ENCODE measurements around the gene PROP1.
A peak's percentile ranks its signal among the peaks of the same experiment; 100 is the strongest.
"Not testable (repeated sequence)": the region's sequence is repeated elsewhere in the genome, so short reads cannot be mapped to it uniquely, and the experiment has no call there.

Gene PROP1

GRCh38 chr5:177981296-177982071 is 14.6 kb downstream of the PROP1 start:
- no peak overlapping the region for H3K4me3 ChIP-seq (ENCODE audit: low read depth, low read length)
- H3K14ac ChIP-seq (ENCODE audit: low read length): no peak overlapping the region
- H2BK120ac ChIP-seq (ENCODE audit: insufficient read depth, low read length, poor library complexity): no peak overlapping the region

GRCh38 chr5:177980743-177981151 is 15.3 kb downstream of the PROP1 start:
- Histone ChIP-seq H2AFZ (ENCODE audit: insufficient read depth, low read length, poor library complexity) (no peak overlapping the region), H3K79me2 (ENCODE audit: control insufficient read depth, insufficient read depth, low read length, poor library complexity) (no peaks in the 10 kb centered on the region), H4K8ac (ENCODE audit: low read depth, low read length) (no peak overlapping the region), H3K4me3 (ENCODE audit: low read depth, low read length) (no peak overlapping the region), H2BK120ac (ENCODE audit: insufficient read depth, low read length, poor library complexity) (no peak overlapping the region), H3K4ac (ENCODE audit: low read depth, low read length) (no peak overlapping the region), H3K4me2 (ENCODE audit: low read length) (no peak overlapping the region), H4K12ac (ENCODE audit: low read depth, low read length) (no peak overlapping the region), H3K27me3 (ENCODE audit: insufficient read depth, low read length) (no peaks in the 10 kb centered on the region), H3K36me3 (ENCODE audit: control insufficient read depth in 1 of 2, insufficient read depth in 2 of 2, low read length in 2 of 2) (no peaks in the 10 kb centered on the region), H4K91ac (ENCODE audit: low read depth, low read length) (no peak overlapping the region), H2BK5ac (ENCODE audit: low read depth, low read length, poor library complexity) (no peak overlapping the region), H3K23ac (ENCODE audit: low read length) (no peak overlapping the region), H3K9me3 (ENCODE audit: insufficient read depth, low read depth, low read length) (peaks cover 8% of the 10 kb centered on the region), H2BK12ac (ENCODE audit: low read length) (no peak overlapping the region), H3K79me1 (ENCODE audit: low read length) (no peaks in the 10 kb centered on the region), H3K14ac (ENCODE audit: low read length) (no peak overlapping the region), H2AK5ac (ENCODE audit: low read length) (no peak overlapping the region), H3K18ac (ENCODE audit: low read length) (no peak overlapping the region), H3K4me1 (ENCODE audit: control insufficient read depth in 1 of 2, insufficient read depth in 2 of 2, low read length in 2 of 2) (no peaks in the 10 kb centered on the region), H3K9ac (ENCODE audit: low read length) (no peak overlapping the region), H3K27ac (ENCODE audit: low read depth, low read length) (no peak overlapping the region)
- no peak for DNase-seq
- WGBS (ENCODE audit: extremely low coverage, insufficient coverage, insufficient read length): no CpG with 5 or more reads among the region's 10 CpGs

More at GRCh38 chr5:177981296-177982071, 14.6 kb downstream of the PROP1 start:
- no CpG with 5 or more reads among the region's 26 CpGs for WGBS (ENCODE audit: extremely low coverage, insufficient coverage, insufficient read length)
- H2BK12ac ChIP-seq (ENCODE audit: low read length): no peak overlapping the region
- no peak overlapping the region for H3K23ac ChIP-seq (ENCODE audit: low read length)
- H3K4me1 ChIP-seq (ENCODE audit: control insufficient read depth in 1 of 2, insufficient read depth in 2 of 2, low read length in 2 of 2): no peaks in the 10 kb centered on the region
- no peak overlapping the region for H2AFZ ChIP-seq (ENCODE audit: insufficient read depth, low read length, poor library complexity)
- no peak overlapping the region for H2AK5ac ChIP-seq (ENCODE audit: low read length)
- no peak overlapping the region for H2BK5ac ChIP-seq (ENCODE audit: low read depth, low read length, poor library complexity)
- H3K79me1 ChIP-seq (ENCODE audit: low read length): no peaks in the 10 kb centered on the region
- H4K91ac ChIP-seq (ENCODE audit: low read depth, low read length): no peak overlapping the region
- H3K27me3 ChIP-seq (ENCODE audit: insufficient read depth, low read length): no peaks in the 10 kb centered on the region
- no peak for DNase-seq
- H3K4me2 ChIP-seq (ENCODE audit: low read length): no peak overlapping the region
- no peaks in the 10 kb centered on the region for H3K79me2 ChIP-seq (ENCODE audit: control insufficient read depth, insufficient read depth, low read length, poor library complexity)
- H4K8ac ChIP-seq (ENCODE audit: low read depth, low read length): no peak overlapping the region
- no peak overlapping the region for H3K18ac ChIP-seq (ENCODE audit: low read length)
- H3K36me3 ChIP-seq (ENCODE audit: control insufficient read depth in 1 of 2, insufficient read depth in 2 of 2, low read length in 2 of 2): no peaks in the 10 kb centered on the region
- no peak overlapping the region for H3K27ac ChIP-seq (ENCODE audit: low read depth, low read length)
- H4K12ac ChIP-seq (ENCODE audit: low read depth, low read length): no peak overlapping the region
- peaks cover 8% of the 10 kb centered on the region for H3K9me3 ChIP-seq (ENCODE audit: insufficient read depth, low read depth, low read length)
- no peak overlapping the region for H3K9ac ChIP-seq (ENCODE audit: low read length)
- H3K4ac ChIP-seq (ENCODE audit: low read depth, low read length): no peak overlapping the region

GRCh38 chr5:177977600-177977999 is 18.4 kb downstream of the PROP1 start:
- not testable (repeated sequence) for H2BK5ac ChIP-seq (ENCODE audit: low read depth, low read length, poor library complexity); H3K4me2 ChIP-seq (ENCODE audit: low read length); H2BK120ac ChIP-seq (ENCODE audit: insufficient read depth, low read length, poor library complexity); H3K27me3 ChIP-seq (ENCODE audit: insufficient read depth, low read length); H4K8ac ChIP-seq (ENCODE audit: low read depth, low read length); H3K4me3 ChIP-seq (ENCODE audit: low read depth, low read length); H3K23ac ChIP-seq (ENCODE audit: low read length); H3K79me2 ChIP-seq (ENCODE audit: control insufficient read depth, insufficient read depth, low read length, poor library complexity); H4K91ac ChIP-seq (ENCODE audit: low read depth, low read length); H3K14ac ChIP-seq (ENCODE audit: low read length); H3K36me3 ChIP-seq (ENCODE audit: control insufficient read depth in 1 of 2, insufficient read depth in 2 of 2, low read length in 2 of 2); H3K18ac ChIP-seq (ENCODE audit: low read length); H3K27ac ChIP-seq (ENCODE audit: low read depth, low read length); H2BK12ac ChIP-seq (ENCODE audit: low read length); H4K12ac ChIP-seq (ENCODE audit: low read depth, low read length); H2AFZ ChIP-seq (ENCODE audit: insufficient read depth, low read length, poor library complexity); H3K9me3 ChIP-seq (ENCODE audit: insufficient read depth, low read depth, low read length); H3K9ac ChIP-seq (ENCODE audit: low read length); H3K4me1 ChIP-seq (ENCODE audit: control insufficient read depth in 1 of 2, insufficient read depth in 2 of 2, low read length in 2 of 2); H2AK5ac ChIP-seq (ENCODE audit: low read length); H3K4ac ChIP-seq (ENCODE audit: low read depth, low read length); DNase-seq; H3K79me1 ChIP-seq (ENCODE audit: low read length)
- no CpG with 5 or more reads among the region's 8 CpGs for WGBS (ENCODE audit: extremely low coverage, insufficient coverage, insufficient read length)

- H3K79me1 ChIP-seq (ENCODE audit: low read length): no peaks in the 10 kb centered on the region
- H4K8ac ChIP-seq (ENCODE audit: low read depth, low read length): no peak overlapping the region
- H2AFZ ChIP-seq (ENCODE audit: insufficient read depth, low read length, poor library complexity): no peak overlapping the region
- H4K91ac ChIP-seq (ENCODE audit: low read depth, low read length): no peak overlapping the region
- H3K23ac ChIP-seq (ENCODE audit: low read length): no peak overlapping the region
- no peak overlapping the region for H3K27ac ChIP-seq (ENCODE audit: low read depth, low read length)
- H3K4me3 ChIP-seq (ENCODE audit: low read depth, low read length): no peak overlapping the region
- no peak overlapping the region for H3K4ac ChIP-seq (ENCODE audit: low read depth, low read length)
- no peak overlapping the region for H2BK5ac ChIP-seq (ENCODE audit: low read depth, low read length, poor library complexity)
- no peak overlapping the region for H2AK5ac ChIP-seq (ENCODE audit: low read length)
- no peaks in the 10 kb centered on the region for H3K79me2 ChIP-seq (ENCODE audit: control insufficient read depth, insufficient read depth, low read length, poor library complexity)
- no peaks in the 10 kb centered on the region for H3K36me3 ChIP-seq (ENCODE audit: control insufficient read depth in 1 of 2, insufficient read depth in 2 of 2, low read length in 2 of 2)
- peaks cover 5% of the 10 kb centered on the region for H3K9me3 ChIP-seq (ENCODE audit: insufficient read depth, low read depth, low read length)
- H3K14ac ChIP-seq (ENCODE audit: low read length): no peak overlapping the region
- H3K18ac ChIP-seq (ENCODE audit: low read length): no peak overlapping the region
- no CpG with 5 or more reads among the region's 5 CpGs for WGBS (ENCODE audit: extremely low coverage, insufficient coverage, insufficient read length)
- no peak overlapping the region for H3K9ac ChIP-seq (ENCODE audit: low read length)
- no peaks in the 10 kb centered on the region for H3K27me3 ChIP-seq (ENCODE audit: insufficient read depth, low read length)
- H3K4me2 ChIP-seq (ENCODE audit: low read length): no peak overlapping the region
- H3K4me1 ChIP-seq (ENCODE audit: control insufficient read depth in 1 of 2, insufficient read depth in 2 of 2, low read length in 2 of 2): no peaks in the 10 kb centered on the region
- DNase-seq: peak in 1 of 2 donors; percentile 46
- no peak overlapping the region for H2BK12ac ChIP-seq (ENCODE audit: low read length)
- no peak overlapping the region for H2BK120ac ChIP-seq (ENCODE audit: insufficient read depth, low read length, poor library complexity)
- no peak overlapping the region for H4K12ac ChIP-seq (ENCODE audit: low read depth, low read length)
Measured at GRCh38 chr5:177973066-177973635, 22.9 kb downstream of the PROP1 start.

All from trophoblast cell (in vitro differentiated cells and primary cell).